ENCODE measurements around the gene CARD14.
A peak's percentile ranks its signal among the peaks of the same experiment; 100 is the strongest.

DNA sequence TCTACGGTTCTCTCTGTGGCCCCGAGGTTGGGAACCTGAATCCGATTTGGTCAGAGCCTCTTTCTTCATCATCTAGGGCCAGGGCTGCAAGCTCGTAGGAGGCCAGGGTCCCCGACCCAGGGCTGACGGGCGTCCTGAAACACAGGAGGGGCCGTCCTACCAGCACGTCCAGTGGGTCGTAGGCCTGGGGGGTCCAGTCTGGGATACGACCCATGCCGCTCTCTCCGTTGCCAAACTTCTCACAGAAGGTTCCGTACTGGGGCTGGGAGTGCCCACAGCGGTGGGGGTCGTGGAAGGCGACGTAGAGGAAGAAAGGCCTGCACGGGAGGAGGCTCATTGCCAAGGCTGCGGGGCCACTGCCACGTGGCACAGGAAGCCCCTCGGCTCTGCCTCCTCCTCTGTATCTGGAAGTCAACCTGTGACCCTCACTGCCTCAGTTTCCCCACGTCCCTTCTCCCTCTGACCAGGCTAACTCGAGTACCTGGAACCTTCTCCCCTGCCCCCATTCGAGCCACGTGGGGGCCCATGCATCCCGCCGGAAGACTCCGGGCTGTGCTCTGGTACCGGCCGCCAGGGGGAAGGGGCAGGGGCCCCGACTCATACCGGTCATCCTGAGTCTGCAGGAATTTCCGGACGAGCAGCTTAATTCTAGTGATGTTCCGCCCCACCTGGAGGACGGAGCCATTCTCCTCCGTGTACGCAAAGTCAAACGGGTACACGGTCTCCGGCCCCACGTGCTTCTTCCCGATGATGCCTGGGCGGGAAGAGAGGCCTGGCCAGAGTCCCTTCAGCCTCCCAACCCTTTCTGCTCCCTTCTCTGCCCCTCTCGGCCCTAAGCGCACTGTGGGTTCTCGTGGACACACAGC lies 44.4 kb downstream of the CARD14 start:
- TF ChIP-seq POLR2AphosphoS5 (IDR thresholded peaks at IDR 0.05) (peak in 1 of 3 donors; percentile 5), POLR2A (IDR thresholded peaks at IDR 0.05) (no peak)
- TF ChIP-seq, protein P1, sequence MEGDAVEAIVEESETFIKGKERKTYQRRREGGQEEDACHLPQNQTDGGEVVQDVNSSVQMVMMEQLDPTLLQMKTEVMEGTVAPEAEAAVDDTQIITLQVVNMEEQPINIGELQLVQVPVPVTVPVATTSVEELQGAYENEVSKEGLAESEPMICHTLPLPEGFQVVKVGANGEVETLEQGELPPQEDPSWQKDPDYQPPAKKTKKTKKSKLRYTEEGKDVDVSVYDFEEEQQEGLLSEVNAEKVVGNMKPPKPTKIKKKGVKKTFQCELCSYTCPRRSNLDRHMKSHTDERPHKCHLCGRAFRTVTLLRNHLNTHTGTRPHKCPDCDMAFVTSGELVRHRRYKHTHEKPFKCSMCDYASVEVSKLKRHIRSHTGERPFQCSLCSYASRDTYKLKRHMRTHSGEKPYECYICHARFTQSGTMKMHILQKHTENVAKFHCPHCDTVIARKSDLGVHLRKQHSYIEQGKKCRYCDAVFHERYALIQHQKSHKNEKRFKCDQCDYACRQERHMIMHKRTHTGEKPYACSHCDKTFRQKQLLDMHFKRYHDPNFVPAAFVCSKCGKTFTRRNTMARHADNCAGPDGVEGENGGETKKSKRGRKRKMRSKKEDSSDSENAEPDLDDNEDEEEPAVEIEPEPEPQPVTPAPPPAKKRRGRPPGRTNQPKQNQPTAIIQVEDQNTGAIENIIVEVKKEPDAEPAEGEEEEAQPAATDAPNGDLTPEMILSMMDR (IDR thresholded peaks at IDR 0.05 in 8 of 11, conservative IDR thresholded peaks at IDR 0.05 in 3 of 11), result no peak
